Right renal cortex interstitium (tissue), 3 donors: ENCODE data around the gene ETS1. TPM values are rescaled to one million over a fixed set of nuclear protein-coding genes. Genes with fewer than 3 reads are reported as not detected.

Experiments
- DNase-seq, 3 donors: peaks; one replicate each; pipeline ENCODE4 v3.0.0-alpha.2; 2013; ENCODE audit warnings: low read depth in 3 of 3, low spot score in 2 of 3
- polyA plus RNA-seq, 3 donors: library from polyadenylated mRNA; unstranded; fragments of 120-200 nt; gene quantifications; one replicate each; pipeline ENCODE4 v1.2.1, GENCODE V29; 2013; ENCODE audit not compliant: insufficient read length in 3 of 3

ETS1 gene
- polyA plus RNA-seq, 3 donors: 77.5 to 85.2 (median 81.9) TPM

DNA sequence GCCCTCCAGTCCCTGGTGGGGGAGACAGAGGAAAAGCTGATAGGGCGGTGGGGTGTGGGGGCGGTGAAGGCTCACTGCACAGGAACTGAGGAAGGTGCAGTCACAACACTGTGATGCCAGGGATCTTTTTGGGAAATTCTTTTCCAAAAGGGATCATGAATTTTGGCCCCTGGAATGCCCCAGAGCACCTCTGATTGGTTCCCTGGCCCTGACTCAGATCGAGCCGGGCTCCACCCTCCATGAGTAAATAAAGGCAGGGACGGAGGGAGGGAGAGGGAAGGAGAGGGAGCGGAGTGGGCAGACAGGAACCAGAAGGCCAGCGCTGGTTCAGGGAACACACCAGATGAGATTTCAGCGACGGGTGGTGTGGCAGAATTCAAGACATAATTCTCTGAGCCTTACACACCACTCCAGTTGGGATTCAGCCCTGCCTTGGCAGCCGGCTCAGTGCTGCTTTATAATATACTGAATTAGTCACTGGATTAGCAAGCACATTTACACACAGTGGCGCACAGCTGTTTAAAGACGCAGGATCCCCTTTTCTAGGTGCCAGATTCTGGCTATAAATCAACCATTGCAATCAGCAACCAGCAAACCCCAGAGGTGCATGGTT lies 80.3 kb downstream of the ETS1 start:
- no peak for DNase-seq

DNA sequence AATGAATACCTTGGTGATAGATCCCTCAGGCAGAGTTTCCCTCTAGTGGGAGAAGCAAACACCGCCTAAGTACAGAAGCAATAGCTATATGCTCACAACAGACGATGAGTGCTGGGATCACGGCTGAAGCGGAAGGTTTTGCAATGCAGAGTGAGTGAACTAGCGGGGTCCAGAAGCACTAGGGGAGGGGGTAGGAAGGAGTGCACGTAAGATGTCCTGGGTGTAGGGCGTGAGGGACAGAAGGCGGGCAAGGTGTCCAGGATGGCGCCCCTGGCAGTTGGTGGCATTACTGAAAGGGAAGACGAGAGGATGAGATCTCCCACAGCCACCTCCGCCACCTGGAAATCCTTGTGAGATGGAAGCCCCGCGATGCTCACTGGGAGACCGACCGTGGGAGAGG lies 81.0 kb downstream of the ETS1 start:
- DNase-seq: no peak

DNA sequence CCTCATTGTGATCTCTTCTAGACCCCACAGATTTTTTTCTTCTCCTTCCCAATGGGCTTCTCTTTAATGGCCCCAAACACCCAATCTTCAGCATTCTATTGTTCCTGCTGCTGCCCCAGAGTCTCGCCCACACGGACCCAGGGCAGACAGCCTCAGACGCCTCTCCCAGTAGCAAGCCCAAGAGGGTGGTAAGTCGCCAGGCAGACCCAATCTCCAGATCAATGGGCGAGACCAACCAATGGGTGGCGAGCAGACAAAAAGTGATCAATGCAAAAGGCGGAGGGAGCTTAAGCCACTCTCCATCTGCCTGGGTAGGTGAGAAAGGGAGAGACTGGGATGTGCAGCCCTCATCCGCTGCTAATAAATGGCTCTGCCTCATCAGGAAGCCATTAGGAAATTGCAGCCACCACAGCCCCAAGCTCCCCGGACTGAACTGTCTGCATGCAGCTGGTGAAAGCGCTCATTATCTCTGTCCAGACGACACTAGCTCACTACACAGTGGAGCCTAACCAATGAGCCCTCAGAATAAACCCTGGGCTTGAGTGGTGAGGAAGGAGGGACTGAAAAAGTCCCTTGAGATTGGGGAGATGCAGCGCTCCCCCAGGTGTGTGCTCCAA lies 81.8 kb downstream of the ETS1 start:
- DNase-seq: no peak

DNA sequence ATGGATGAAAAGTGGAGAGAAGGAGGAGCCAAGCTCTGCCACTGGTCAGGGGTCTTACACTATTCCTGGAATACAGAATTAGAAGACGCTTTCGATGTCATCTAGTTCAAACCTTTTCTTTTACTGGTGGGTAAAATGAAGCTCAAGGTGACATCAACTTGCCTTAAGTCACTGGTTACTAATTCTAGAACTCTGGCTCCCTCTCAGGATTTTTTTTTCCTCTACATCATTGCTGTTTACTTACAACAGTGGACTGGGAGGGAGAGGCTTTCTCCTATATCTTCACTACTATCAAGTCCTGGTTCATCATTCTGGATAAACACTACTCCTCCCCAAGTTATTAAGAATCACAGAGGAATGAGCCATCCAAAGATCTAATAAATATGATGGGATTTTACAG lies 82.9 kb downstream of the ETS1 start:
- DNase-seq: no peak

DNA sequence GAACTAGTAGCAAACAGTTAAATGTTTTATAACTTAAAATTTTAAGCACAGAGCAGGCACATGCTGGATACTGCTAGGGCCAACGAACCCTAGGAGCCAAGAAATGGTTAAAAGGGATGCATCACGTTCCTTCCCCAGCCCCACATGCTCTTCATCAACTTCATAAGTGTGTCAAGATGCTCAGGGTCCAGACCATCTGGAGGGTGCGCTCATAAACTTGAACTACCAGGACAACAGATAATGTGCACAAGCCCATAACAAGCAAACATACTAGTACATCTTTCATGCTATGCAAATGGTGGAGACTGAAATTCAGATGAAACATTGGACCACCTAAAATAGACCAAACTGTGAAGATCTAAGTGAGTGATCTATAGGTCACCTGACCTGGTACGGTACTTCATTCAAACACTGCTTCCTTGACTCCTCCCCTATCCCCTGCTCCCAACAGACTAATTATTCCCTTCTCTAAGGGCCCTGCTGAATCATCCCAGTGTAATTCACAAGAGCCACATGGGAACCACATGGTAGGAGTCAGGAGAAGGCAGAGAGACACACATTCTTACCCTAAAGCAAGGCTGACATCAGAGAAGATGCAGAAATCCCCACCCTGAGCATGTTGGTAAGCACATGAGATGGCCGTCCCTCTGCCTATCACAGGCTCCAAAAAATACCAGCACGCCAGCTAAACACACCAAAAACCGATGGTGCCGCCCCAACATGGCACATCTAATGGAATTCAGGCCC lies 83.9 kb downstream of the ETS1 start:
- DNase-seq: no peak

GRCh38 chr11:128502726-128503125 lies 84.6 kb downstream of the ETS1 start:
- DNase-seq: no peak

- DNase-seq: no peak
Observed at GRCh38 chr11:128501632-128502549, 85.5 kb downstream of the ETS1 start.

DNA sequence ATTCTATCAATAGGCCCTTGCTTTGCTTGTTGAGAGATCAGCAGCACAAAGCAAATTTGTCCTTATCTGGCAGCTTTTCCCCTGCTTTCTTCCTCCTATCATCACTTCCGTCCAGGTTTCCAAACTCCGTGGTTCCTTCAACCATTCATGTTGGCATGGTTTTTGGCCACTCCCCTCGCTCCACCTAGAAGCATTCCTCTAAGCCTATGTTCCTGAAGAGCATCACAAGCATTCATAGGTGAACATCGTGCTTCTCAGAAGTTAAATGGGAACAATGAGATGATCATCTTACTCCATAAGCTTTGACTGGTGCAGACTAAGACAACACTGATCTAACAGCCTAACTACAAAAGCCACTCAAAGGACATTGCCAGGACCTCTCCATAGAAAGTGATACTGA lies 86.3 kb downstream of the ETS1 start:
- DNase-seq: no peak

- DNase-seq: no peak
Observed at GRCh38 chr11:128500493-128500892, 86.9 kb downstream of the ETS1 start.

DNA sequence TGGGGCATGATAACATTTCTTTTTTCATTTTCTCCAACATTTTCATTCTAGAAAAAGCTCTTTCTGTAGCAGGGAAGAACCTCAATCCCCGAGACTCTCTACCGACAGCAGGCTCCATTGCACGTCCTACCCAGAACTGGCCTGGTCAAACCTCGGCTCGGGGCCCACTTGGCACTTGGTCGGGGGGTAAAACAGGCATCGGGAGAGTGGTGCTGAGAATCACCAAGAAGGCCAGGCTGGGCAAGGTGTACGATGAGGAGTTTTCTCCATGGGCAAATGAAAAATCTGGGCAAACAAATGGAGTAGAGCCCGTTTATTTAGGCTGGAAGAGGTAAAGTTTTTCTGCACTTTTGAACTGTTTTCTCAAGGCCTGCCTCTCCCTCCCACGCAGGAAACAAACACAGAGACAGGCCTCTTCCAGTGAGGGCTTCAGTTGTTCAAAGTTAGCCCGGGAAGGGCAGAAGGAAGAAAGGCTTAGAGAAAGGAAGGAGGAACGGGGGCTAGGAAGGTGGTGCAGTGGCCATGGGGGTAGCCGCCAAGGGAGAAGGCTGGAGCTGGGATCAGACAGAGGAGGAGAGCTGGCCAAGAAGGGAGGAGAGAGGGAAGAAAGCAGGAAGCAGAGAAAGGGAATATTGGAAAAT lies 87.6 kb downstream of the ETS1 start:
- no peak for DNase-seq

GRCh38 chr11:128498721-128499245 lies 88.6 kb downstream of the ETS1 start:
- DNase-seq: no peak

- no peak for DNase-seq
Observed at GRCh38 chr11:128497776-128498095, 89.6 kb downstream of the ETS1 start.

- no peak for DNase-seq
Observed at GRCh38 chr11:128497061-128497775, 90.1 kb downstream of the ETS1 start.

DNA sequence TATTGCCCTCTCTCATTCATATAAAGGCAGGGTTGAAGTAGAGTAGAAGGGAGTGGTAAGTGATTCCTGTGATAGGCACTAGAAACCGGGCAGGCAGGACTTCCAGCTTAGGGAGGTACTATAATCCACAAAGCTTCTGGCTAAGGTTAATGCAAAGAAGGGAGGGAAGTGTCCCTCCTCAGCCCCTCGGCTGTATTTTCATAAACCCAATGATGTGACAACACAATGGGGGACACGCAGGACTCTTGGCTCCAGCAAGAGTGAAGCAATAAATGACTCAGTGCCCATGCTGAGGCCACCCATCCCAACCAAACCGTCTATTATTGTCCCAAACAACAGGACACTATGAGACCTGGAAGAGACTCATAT lies 90.7 kb downstream of the ETS1 start:
- DNase-seq: no peak

DNA sequence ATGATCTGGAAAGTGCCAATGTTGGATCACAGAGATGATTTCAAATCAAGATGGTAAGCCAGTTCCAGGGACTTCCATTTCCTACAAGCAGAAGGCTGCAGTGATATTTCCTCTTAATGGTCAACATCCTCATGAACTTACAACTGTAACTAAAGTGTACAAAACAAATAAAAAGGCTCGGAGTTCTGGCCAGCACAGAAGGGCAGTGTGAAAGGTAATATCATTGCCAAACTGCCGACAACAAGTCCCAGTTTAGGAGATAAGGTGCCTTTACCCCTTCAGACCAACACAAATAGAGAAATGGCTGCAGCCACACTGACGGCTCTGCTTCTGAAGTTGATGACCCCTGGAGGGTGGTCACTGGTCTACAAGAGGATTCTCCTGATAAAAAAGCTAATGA lies 91.1 kb downstream of the ETS1 start:
- DNase-seq: no peak

DNA sequence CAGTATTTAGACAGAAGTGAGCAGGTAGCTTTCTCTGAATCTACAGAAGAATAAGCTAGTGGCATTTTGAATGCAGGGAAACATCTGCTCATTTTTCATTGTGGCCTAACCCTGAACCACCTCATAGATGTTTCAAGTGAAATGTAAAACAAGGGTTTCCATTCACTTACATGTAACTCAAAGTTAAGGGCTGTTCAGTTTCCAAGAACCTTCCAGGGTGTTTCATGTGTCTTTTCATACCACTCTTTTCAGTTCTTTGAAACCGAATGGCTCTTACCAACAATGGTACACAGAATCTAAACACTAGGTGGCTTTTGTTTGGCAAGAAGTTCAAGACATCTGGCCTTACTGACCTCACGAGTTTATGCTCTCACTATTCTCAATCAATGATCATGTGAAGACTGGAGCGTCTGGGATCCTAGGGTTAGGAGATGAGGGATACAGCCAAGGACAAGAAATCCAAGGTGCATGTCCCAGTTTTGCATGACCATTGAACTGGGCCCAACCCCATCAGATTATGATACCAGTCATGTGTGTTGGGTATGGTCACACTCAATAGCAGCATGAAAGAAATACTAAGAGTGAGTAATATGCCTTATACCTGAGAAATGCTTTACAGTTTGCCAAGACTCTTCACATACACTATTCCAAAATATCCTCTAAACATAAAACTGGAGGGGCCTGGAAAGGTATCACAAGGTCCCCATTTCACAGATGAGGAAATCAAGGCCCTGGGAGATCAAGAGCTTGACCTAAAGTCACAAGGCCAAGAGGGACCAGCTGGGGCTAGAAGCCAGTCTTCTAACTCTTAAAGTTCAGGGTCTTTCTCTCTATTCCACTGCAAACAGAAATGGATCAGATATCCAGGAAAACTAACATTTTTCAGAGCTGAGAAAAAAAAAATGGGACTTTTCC lies 92.7 kb downstream of the ETS1 start:
- no peak for DNase-seq

- DNase-seq: no peak
Observed at GRCh38 chr11:128493570-128493965, 93.8 kb downstream of the ETS1 start.

GRCh38 chr11:128492903-128493569 lies 94.3 kb downstream of the ETS1 start:
- DNase-seq: no peak
